K562 (cell line): ENCODE data around the gene MND1. TPM values are rescaled to one million over a fixed set of nuclear protein-coding genes. Genes with fewer than 3 reads are reported as not detected.

ENCODE experiments used
- CREB1 ChIP-seq, 2 experiments: sonication (generic) in 1 of 2; formaldehyde crosslinking in 1 of 2; IDR thresholded peaks; 2 replicates each; pipeline versions ENCODE4 v1.6.1 to v1.8.0; 2012 to 2022; ENCODE audit warnings: inconsistent platforms in 1 of 2, mild to moderate bottlenecking in 1 of 2, missing genetic modification reagents in 1 of 2, moderate library complexity in 1 of 2
- E2F1 ChIP-seq: sonication (generic); formaldehyde crosslinking; IDR thresholded peaks from 2 replicates; pipeline ENCODE4 v1.8.1; 2023; ENCODE audit warnings: mild to moderate bottlenecking, missing genetic modification reagents, moderate library complexity
- FOXO4 ChIP-seq: fragments of 450-650 bp; formaldehyde crosslinking; IDR thresholded peaks from 2 replicates; pipeline ENCODE4 v1.4.0; 2020; ENCODE audit warnings: mild to moderate bottlenecking, moderate library complexity
- IRF1 ChIP-seq: sonication (generic); formaldehyde crosslinking; IDR thresholded peaks from 2 replicates; pipeline ENCODE4 v1.8.0; 2022; ENCODE audit warnings: missing genetic modification reagents, mild to moderate bottlenecking, borderline replicate concordance
- POLR2B ChIP-seq: fragments of 450-650 bp; IDR thresholded peaks from 2 replicates; pipeline ENCODE4 v1.6.1; 2018; ENCODE audit warnings: low read depth; ENCODE audit not compliant: partially characterized antibody
- REST ChIP-seq, 2 experiments: fragments of 450-650 bp; formaldehyde crosslinking in 1 of 2; IDR thresholded peaks; 2 replicates each; pipeline versions ENCODE4 v1.4.0 to v1.6.1; 2014 to 2020; ENCODE audit warnings: mild to moderate bottlenecking in 2 of 2, borderline replicate concordance in 1 of 2, low read depth in 1 of 2
- SMAD4 ChIP-seq: fragments of 250-450 bp; sonication (Bioruptor Pico); conservative IDR thresholded peaks from 2 replicates; pipeline ENCODE4 v1.8.0; 2021; ENCODE audit warnings: inconsistent platforms, mild to moderate bottlenecking, moderate library complexity
- SPI1 ChIP-seq: IDR thresholded peaks from 2 replicates; pipeline ENCODE4 v1.6.1; 2011; ENCODE audit warnings: low read depth, low read length, control low read depth, borderline replicate concordance
- TGIF2 ChIP-seq: sonication (generic); formaldehyde crosslinking; IDR thresholded peaks from 2 replicates; pipeline ENCODE4 v1.8.1; 2022; ENCODE audit warnings: mild to moderate bottlenecking, missing genetic modification reagents, moderate library complexity
- polyA plus RNA-seq, 8 experiments: library from polyadenylated mRNA; depleted of rRNA in 4 of 8; stranded (reverse) in 5 of 8; unstranded in 3 of 8; fragments of >200 nt; fragmentation: Nextera tagmentation in 2 of 8; fragmentation: Illumina TruSeq in 1 of 8; extraction: Ambion mirVana in 2 of 8; extraction: Trizol in 1 of 8; gene quantifications; 2 replicates each; pipeline versions ENCODE4 v1.2.1 to v1.2.3, GENCODE V29; 2011 to 2014; ENCODE audit warnings: inconsistent platforms in 1 of 8, missing spikeins in 1 of 8
- total RNA-seq, 7 experiments: library from RNA; depleted of rRNA in 6 of 7; stranded (reverse); fragments of >200 nt in 6 of 7; fragmentation: Illumina TruSeq in 2 of 7; extraction: Trizol in 2 of 7; gene quantifications; 2 replicates each; pipeline versions ENCODE4 v1.2.1 to v1.2.3, GENCODE V29; 2011 to 2021; ENCODE audit warnings: low replicate concordance in 1 of 7

The MND1 gene
- total and polyA plus RNA-seq, 9 of the 15 experiments (the other 6 are each of a cell fraction or from before 2014, with no cell fraction given): 35.3 to 94.1 (median 59.9) TPM

GRCh38 chr4:153344131-153345011, at the start of gene MND1 (continued):
- TF ChIP-seq TGIF2 (CRISPR knock-in tag) (0 out of 2 replicates have a peak, but pooled peaks have one; percentile 19), SMAD4 (CRISPR knock-in tag) (peak; percentile 82), SPI1 (no peak), CREB1 (IDR thresholded peaks at IDR 0.05) (peak; percentile 64; the same call in 1 of the 2 replicates), CREB1 (CRISPR knock-in tag; IDR thresholded peaks at IDR 0.05) (0 out of 2 replicates have a peak, but pooled peaks have one; percentile 54), FOXO4 (CRISPR knock-in tag) (no peak), POLR2B (peak; percentile 79), IRF1 (CRISPR knock-in tag) (peak; percentile 54; the same call in 1 of the 2 replicates), REST (IDR thresholded peaks at IDR 0.05; ENCODE audit: borderline replicate concordance) (peak; percentile 72), REST (CRISPR knock-in tag; IDR thresholded peaks at IDR 0.05; ENCODE audit: low read depth) (no peak), E2F1 (CRISPR knock-in tag) (0 out of 2 replicates have a peak, but pooled peaks have one; percentile 38)
